PC-9 (cell line): ENCODE data around the gene AZGP1. TPM values are rescaled to one million over a fixed set of nuclear protein-coding genes. Genes with fewer than 3 reads are reported as not detected.
A peak's percentile ranks its signal among the peaks of the same experiment; 100 is the strongest.

Experiments
- BruUV-seq: library from RNA; stranded (reverse); fragments of 400-500 nt; replicated peaks from 2 replicates; lab custom pipeline; 2021; lab: Mats Ljungman, UMichigan
- CTCF ChIA-PET: fragments of 300-600 bp; sonication (Branson Sonifier 250); formaldehyde crosslinking; loops from one replicate; lab custom pipeline; 2022; ENCODE audit warnings: antibody characterized with exemption; lab: Charles Lee
- POLR2A ChIA-PET: fragments of 300-600 bp; sonication (Branson Sonifier 250); formaldehyde crosslinking; loops from one replicate; lab custom pipeline; 2022; ENCODE audit warnings: antibody characterized with exemption; ENCODE audit not compliant: unreplicated experiment; lab: Charles Lee
- DNase-seq, 2 experiments: peaks; one replicate each; pipeline versions ENCODE4 v3.0.0 to v3.0.0-alpha.2; 2015 to 2022; ENCODE audit warnings: mixed read lengths in 1 of 2
- H2AFZ ChIP-seq: fragments of 200-600 bp; sonication (generic); 2 replicates; pipeline ENCODE4 v1.8.1; 2017; ENCODE audit warnings: antibody characterized with exemption
- H3F3A ChIP-seq: fragments of 200-600 bp; sonication (generic); 2 replicates; pipeline ENCODE4 v1.8.1; 2017; ENCODE audit warnings: antibody characterized with exemption, mild to moderate bottlenecking, low read depth; ENCODE audit not compliant: insufficient read depth
- H3K27ac ChIP-seq: fragments of 200-600 bp; sonication (generic); 2 replicates; pipeline ENCODE4 v1.6.1; 2016; ENCODE audit warnings: mixed run types
- H3K27me3 ChIP-seq: fragments of 200-600 bp; sonication (generic); 2 replicates; pipeline ENCODE4 v1.6.1; 2016; ENCODE audit warnings: low read depth, mixed run types; ENCODE audit not compliant: insufficient read depth
- H3K36me3 ChIP-seq: fragments of 200-600 bp; sonication (generic); 2 replicates; pipeline ENCODE4 v1.6.1; 2016; ENCODE audit warnings: low read depth, mixed run types
- H3K4me1 ChIP-seq: fragments of 200-600 bp; sonication (generic); replicated peaks from 2 replicates; pipeline ENCODE4 v1.6.1; 2016; ENCODE audit warnings: mixed run types; ENCODE audit not compliant: insufficient read depth
- H3K4me2 ChIP-seq: fragments of 200-600 bp; sonication (generic); 2 replicates; pipeline ENCODE4 v1.6.1; 2017; ENCODE audit warnings: mixed run types
- H3K4me3 ChIP-seq: fragments of 200-600 bp; sonication (generic); 2 replicates; pipeline ENCODE4 v1.6.1; 2016; ENCODE audit warnings: mixed run types
- H3K79me2 ChIP-seq: fragments of 200-600 bp; sonication (generic); 2 replicates; pipeline ENCODE4 v1.6.1; 2017; ENCODE audit warnings: low read depth, mixed run types
- H3K9me2 ChIP-seq: fragments of 200-600 bp; sonication (generic); 2 replicates; pipeline ENCODE4 v1.8.1; 2017; ENCODE audit warnings: mild to moderate bottlenecking; ENCODE audit not compliant: insufficient read depth
- H3K9me3 ChIP-seq: fragments of 200-600 bp; sonication (generic); 2 replicates; pipeline ENCODE4 v1.8.1; 2016; ENCODE audit warnings: low read depth; ENCODE audit not compliant: insufficient read depth
- H4K20me1 ChIP-seq: fragments of 200-600 bp; sonication (generic); 2 replicates; pipeline ENCODE4 v1.8.1; 2017; ENCODE audit not compliant: insufficient read depth
- EZH2 ChIP-seq: fragments of 200-600 bp; sonication (generic); IDR thresholded peaks from 2 replicates; pipeline ENCODE4 v1.8.0; 2017; ENCODE audit warnings: antibody characterized with exemption, low read depth
- intact Hi-C: fragments of 100-400 bp; cut with micrococcal nuclease; formaldehyde crosslinking; loops from one replicate; pipeline ENCODE4 v1.10.0; 2022; ENCODE audit not compliant: unreplicated experiment
- total RNA-seq: library from RNA; stranded (reverse); gene quantifications from 2 replicates; pipeline ENCODE4 v1.2.3, GENCODE V29; 2021
- TF ChIP-seq, protein P1 (sequence below): fragments of 200-600 bp; sonication (generic); conservative IDR thresholded peaks from 2 replicates; pipeline ENCODE4 v1.6.1; 2017; ENCODE audit warnings: mixed run types, antibody characterized with exemption, mild to moderate bottlenecking, moderate library complexity

AZGP1 gene
- total RNA-seq, 1 experiment from 2014 or later: not detected

DNA sequence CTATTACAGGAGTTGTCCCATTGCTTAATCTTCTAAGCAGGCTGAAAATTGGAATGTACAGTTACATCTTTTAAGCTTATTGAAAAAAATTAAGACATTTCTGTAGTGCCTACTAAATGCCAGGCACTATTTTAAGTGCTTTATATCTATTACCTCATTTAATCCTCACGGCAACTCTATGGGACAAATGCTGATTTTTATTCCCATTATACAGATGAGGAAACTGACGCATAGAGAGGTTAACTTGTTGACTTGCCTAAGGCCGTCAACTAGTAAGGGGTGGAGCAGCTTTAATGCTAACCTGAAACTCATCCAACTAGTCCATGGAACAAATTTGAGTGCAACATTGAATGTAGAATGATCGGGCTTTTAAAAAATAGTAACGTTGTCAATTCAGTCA lies 42.0 kb upstream of the AZGP1 start:
- no TSS peak for BruUV-seq
- Histone ChIP-seq H3K27me3 (no peaks in the 10 kb centered on the region), H3K4me2 (no peak overlapping the region; the same call in 1 of the 2 replicates), H3K4me1 (peaks cover 25% of the 10 kb centered on the region), H3K27ac (no peak overlapping the region), H3K79me2 (peaks cover 60% of the 10 kb centered on the region), H4K20me1 (peaks cover 47% of the 10 kb centered on the region), H3K36me3 (no peaks in the 10 kb centered on the region; the same call in 1 of the 2 replicates), H3K4me3 (no peak overlapping the region), H3K9me3 (no peaks in the 10 kb centered on the region), H3K9me2 (no peaks in the 10 kb centered on the region), H3F3A (peaks cover 35% of the 10 kb centered on the region), H2AFZ (no peak overlapping the region)
- intact Hi-C loops: loop anchor here (2.0 kb wide), 1 partner anchor 31 kb away; the partner anchor contains the start of gene ZSCAN21
- CTCF ChIA-PET: no interaction called here
- no peak for DNase-seq
- POLR2A ChIA-PET: no interaction called here
- TF ChIP-seq EZH2: no peak
- TF ChIP-seq, protein P1, sequence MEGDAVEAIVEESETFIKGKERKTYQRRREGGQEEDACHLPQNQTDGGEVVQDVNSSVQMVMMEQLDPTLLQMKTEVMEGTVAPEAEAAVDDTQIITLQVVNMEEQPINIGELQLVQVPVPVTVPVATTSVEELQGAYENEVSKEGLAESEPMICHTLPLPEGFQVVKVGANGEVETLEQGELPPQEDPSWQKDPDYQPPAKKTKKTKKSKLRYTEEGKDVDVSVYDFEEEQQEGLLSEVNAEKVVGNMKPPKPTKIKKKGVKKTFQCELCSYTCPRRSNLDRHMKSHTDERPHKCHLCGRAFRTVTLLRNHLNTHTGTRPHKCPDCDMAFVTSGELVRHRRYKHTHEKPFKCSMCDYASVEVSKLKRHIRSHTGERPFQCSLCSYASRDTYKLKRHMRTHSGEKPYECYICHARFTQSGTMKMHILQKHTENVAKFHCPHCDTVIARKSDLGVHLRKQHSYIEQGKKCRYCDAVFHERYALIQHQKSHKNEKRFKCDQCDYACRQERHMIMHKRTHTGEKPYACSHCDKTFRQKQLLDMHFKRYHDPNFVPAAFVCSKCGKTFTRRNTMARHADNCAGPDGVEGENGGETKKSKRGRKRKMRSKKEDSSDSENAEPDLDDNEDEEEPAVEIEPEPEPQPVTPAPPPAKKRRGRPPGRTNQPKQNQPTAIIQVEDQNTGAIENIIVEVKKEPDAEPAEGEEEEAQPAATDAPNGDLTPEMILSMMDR: no peak

DNA sequence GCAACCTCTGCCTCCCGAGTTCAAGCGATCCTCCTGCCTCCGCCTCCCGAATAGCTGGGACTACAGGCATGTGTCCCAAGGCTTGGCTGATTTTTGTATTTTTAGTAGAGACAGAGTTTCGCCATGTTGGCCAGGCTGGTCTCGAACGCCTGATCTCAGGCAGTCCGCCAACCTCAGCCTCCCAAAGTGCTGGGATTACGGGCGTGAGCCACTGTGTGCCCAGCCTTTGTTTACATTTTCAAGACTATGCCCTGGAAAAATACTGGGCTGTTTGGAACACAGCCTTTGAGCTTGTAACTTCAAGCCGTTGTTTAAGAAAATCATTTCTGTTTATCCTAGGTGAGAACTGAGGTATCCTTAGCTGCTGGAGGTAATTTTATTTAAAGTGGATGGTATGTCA lies 41.5 kb upstream of the AZGP1 start:
- no peak for DNase-seq
- TF ChIP-seq, protein P1: no peak
- no peak for TF ChIP-seq EZH2
- H3K27ac ChIP-seq: no peak overlapping the region
- H3K4me2 ChIP-seq: peak overlapping the region; percentile 92; the same call in 1 of the 2 replicates
- no peaks in the 10 kb centered on the region for H3K9me3 ChIP-seq
- H3K79me2 ChIP-seq: peaks cover 60% of the 10 kb centered on the region
- no peak overlapping the region for H2AFZ ChIP-seq
- peaks cover 35% of the 10 kb centered on the region for H3F3A ChIP-seq
- no peaks in the 10 kb centered on the region for H3K27me3 ChIP-seq
- H3K4me3 ChIP-seq: no peak overlapping the region; the same call in 1 of the 2 replicates
- no peaks in the 10 kb centered on the region; the same call in 1 of the 2 replicates for H3K36me3 ChIP-seq
- no peaks in the 10 kb centered on the region for H3K9me2 ChIP-seq
- H3K4me1 ChIP-seq: peaks cover 20% of the 10 kb centered on the region
- ChIA-PET CTCF (interaction anchor here (0.6 kb wide), 2 partner anchors 73 to 1139 kb away, joined by 3 to 15 read pairs; partner anchors contain the start of gene TRRAP), POLR2A (no interaction called here)
- intact Hi-C loops: loop anchor here (2.0 kb wide), 1 partner anchor 32 kb away; the partner anchor contains the start of gene ZSCAN21
- peaks cover 46% of the 10 kb centered on the region for H4K20me1 ChIP-seq
- no TSS peak for BruUV-seq

DNA sequence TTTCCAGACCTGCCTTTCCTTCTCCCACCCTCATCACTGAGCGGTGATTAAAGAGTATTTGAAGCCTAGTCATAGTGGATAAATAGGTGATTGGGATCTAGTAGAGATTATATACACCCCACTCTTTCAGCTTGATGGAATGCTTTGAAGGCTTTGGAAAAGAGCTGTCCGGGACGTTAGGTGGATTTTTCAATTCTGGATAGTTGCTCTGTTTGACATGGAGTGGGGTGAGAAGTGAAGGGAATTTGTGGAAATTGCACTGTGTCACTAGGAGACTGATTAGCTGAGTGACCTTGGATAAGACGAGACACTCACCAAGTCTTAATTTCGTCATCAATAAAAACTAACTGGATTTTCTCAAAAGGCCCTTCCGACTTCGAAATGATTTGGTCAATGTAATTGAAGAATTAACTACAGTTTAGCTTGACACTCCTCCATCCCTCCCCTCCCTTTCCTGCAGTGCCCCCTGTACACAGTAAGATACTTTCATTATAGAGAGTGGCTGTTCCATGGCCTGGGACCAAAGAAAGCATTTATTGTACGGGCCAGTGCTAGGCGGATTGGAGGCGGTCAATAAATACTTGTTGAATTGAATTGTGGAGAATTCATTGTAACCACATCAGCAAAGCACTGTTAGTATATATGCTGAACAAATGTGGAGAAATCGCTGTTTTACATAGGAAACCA lies 40.5 kb upstream of the AZGP1 start:
- CTCF ChIA-PET: no interaction called here
- Histone ChIP-seq H3K79me2 (peaks cover 53% of the 10 kb centered on the region), H3K4me2 (peak overlapping the region; percentile 92), H3K4me1 (peaks cover 13% of the 10 kb centered on the region), H3K27ac (peak overlapping the region; percentile 67), H3K36me3 (no peaks in the 10 kb centered on the region), H3F3A (peaks cover 25% of the 10 kb centered on the region; the same call in 1 of the 2 replicates), H3K9me2 (no peaks in the 10 kb centered on the region), H3K9me3 (no peaks in the 10 kb centered on the region), H3K27me3 (no peaks in the 10 kb centered on the region), H2AFZ (peak overlapping the region; percentile 79; the same call in 1 of the 2 replicates), H4K20me1 (peaks cover 44% of the 10 kb centered on the region), H3K4me3 (peak overlapping the region; percentile 95)
- POLR2A ChIA-PET: interaction anchor here (0.6 kb wide), 1 partner anchor 29 kb away, joined by 5 read pairs; no protein-coding TSS in a partner anchor
- TF ChIP-seq, protein P1: no peak
- TF ChIP-seq EZH2: no peak
- no peak for DNase-seq
- no TSS peak for BruUV-seq
- intact Hi-C loops: loop anchor here (2.0 kb wide), 1 partner anchor 32 kb away; the partner anchor contains the start of gene ZSCAN21
